ENCODE results near the gene ACP7.

DNA sequence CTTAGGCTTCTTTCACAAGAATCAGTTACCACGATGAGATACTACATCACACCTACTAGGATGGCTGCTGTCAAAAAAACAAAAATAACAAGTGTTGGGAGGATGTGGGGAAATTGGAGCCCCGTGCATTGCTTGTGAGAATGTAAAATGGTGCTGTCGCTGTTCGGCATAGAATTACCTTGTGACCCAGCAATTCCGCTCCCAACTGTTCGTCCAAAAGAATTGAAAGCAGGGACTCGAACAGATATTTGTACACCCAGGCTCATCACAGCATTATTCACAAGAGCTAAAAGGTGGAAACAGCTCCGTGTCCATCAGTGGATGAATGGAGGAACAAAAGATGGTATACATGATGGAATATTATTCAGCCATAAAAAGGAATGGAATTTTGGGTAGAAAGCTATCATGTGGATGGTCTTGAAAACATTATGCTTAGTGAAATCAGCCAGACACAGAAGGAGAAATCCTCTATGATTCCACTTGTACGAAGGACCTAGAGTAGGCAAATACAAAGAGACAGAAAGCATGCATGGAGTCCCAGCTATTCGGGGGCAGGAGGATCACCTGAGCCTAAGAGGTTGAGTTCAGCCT, 64.9 kb downstream of the ACP7 start:
- TF ChIP-seq POLR2AphosphoS5 (IDR thresholded peaks at IDR 0.05; ENCODE audit: low read depth, low read length) (no peak), POLR2A (IDR thresholded peaks at IDR 0.05; ENCODE audit: low read depth, low read length) (no peak), TAF1 (IDR thresholded peaks at IDR 0.05; ENCODE audit: borderline replicate concordance, low read depth, low read length) (no peak)

Measured in GM12892 (cell line).